ENCODE measurements around the gene TTLL7.

DNA sequence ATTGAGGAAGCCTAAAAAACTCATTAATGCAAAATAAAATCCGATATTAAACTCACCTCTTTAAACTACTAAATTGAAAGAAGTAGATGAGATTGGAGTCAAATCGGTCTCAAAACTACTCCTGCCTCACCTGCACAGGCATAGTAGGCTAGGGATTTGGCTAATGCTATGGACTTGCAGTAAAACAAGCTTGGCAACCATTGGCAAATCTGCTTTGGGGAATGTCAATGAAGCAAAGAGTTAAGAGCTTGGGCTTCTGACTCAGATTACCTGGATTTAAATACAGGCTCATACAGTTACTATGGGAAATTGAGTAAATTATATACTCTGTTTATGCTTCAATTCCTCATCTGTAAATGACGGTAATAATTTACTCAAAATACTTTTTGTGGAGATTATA, 111.4 kb downstream of the TTLL7 start:
- TF ChIP-seq, protein P1, sequence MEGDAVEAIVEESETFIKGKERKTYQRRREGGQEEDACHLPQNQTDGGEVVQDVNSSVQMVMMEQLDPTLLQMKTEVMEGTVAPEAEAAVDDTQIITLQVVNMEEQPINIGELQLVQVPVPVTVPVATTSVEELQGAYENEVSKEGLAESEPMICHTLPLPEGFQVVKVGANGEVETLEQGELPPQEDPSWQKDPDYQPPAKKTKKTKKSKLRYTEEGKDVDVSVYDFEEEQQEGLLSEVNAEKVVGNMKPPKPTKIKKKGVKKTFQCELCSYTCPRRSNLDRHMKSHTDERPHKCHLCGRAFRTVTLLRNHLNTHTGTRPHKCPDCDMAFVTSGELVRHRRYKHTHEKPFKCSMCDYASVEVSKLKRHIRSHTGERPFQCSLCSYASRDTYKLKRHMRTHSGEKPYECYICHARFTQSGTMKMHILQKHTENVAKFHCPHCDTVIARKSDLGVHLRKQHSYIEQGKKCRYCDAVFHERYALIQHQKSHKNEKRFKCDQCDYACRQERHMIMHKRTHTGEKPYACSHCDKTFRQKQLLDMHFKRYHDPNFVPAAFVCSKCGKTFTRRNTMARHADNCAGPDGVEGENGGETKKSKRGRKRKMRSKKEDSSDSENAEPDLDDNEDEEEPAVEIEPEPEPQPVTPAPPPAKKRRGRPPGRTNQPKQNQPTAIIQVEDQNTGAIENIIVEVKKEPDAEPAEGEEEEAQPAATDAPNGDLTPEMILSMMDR (IDR thresholded peaks at IDR 0.05), result no peak
- TF ChIP-seq POLR2AphosphoS5 (IDR thresholded peaks at IDR 0.05) (no peak), POLR2A (IDR thresholded peaks at IDR 0.05) (no peak), EP300 (IDR thresholded peaks at IDR 0.05) (no peak)
